Fibroblast of villous mesenchyme (primary cell): Measurements from ENCODE around the gene VWA3B. TPM values are rescaled to one million over a fixed set of nuclear protein-coding genes. Genes with fewer than 3 reads are reported as not detected.
"Not testable (repeated sequence)": the region's sequence is repeated elsewhere in the genome, so short reads cannot be mapped to it uniquely, and the experiment has no call there.

Source experiments
- DNase-seq: peaks from one replicate; pipeline ENCODE4 v3.0.0-alpha.2; 2010; ENCODE audit warnings: low read depth
- H3K4me3 ChIP-seq: 2 replicates; pipeline ENCODE4 v1.5.1; 2011; ENCODE audit warnings: low read depth, mild to moderate bottlenecking, low read length
- CTCF ChIP-seq: IDR thresholded peaks from 2 replicates; pipeline ENCODE4 v1.5.1; 2012; ENCODE audit warnings: low read depth, mild to moderate bottlenecking, low read length; ENCODE audit not compliant: insufficient read depth
- total RNA-seq: library from RNA; depleted of rRNA; stranded (reverse); fragments of >200 nt; gene quantifications from 2 replicates; pipeline ENCODE4 v1.2.3, GENCODE V29; 2012

Gene VWA3B
- total RNA-seq, 1 donor = not detected

DNA sequence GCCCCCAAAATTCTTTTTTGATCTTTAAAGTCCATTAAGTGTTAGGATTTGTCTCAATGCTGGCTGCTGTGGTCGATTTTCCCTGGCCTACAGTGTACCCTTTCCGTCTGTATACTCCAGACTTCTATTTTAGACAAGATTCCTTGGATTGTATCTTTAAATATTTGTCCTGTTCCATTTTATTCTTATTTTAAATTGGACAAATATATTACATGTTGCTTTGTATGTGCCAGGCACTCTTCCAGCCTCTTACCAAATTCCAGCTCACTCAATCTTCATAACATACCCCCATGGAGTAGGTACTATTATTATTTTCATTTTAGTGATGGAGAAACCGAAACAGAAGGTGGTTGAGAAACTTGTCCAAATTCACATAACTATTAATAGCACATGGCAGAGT, 58.1 kb downstream of the VWA3B start:
- no peak for DNase-seq
- H3K4me3 ChIP-seq = no peak overlapping the region
- TF ChIP-seq CTCF = no peak

GRCh38 chr2:98147900-98148299, 60.9 kb downstream of the VWA3B start:
- DNase-seq, H3K4me3 ChIP-seq: not testable (repeated sequence)

GRCh38 chr2:98148595-98149332, 61.8 kb downstream of the VWA3B start:
- no peak for TF ChIP-seq CTCF
- peak overlapping the region; percentile 37 for H3K4me3 ChIP-seq
- no peak for DNase-seq

DNA sequence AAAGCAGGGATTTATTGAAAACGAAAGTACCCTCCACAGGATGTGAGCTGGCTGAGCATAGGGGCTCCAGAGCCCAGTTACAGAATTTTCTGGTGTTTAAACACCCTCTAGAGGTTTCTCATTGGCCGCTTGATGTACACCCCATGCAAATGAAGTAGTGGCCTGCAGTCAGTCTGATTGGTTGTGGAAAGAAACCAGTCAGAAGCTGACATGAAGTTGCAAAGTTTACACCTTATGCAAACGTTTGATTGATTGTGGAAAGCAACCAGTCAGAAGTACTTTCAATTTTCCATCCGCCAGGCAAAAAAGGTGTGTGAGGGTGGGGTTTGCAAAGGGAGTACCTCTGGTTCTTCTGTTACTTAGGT, 62.3 kb downstream of the VWA3B start:
- no peak for TF ChIP-seq CTCF
- H3K4me3 ChIP-seq = peak overlapping the region; percentile 37
- peak; percentile 83 for DNase-seq

- no peak overlapping the region for H3K4me3 ChIP-seq
- DNase-seq = no peak
- TF ChIP-seq CTCF = no peak
Measured at GRCh38 chr2:98153481-98153880, 66.5 kb downstream of the VWA3B start.

DNA sequence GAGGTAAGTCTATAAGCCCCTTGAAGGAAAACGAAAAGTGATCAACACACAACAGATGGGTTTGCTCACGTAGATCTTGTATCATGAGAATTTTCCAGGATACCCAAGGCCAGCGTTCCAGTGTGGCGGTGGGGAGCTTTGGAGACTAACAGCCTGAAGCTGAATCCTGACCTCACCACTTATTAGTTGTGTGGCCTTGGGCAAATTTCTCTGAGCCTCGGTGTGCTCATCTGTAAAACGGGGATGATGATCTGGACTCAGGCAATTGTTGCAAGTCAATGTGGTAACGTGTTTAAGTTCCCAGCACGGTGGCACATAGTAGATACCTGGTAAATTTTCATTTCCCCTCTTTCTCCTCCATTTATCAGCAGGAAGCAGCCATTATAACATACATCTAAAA, 68.3 kb downstream of the VWA3B start:
- DNase-seq = no peak
- H3K4me3 ChIP-seq = no peak overlapping the region
- no peak for TF ChIP-seq CTCF

DNA sequence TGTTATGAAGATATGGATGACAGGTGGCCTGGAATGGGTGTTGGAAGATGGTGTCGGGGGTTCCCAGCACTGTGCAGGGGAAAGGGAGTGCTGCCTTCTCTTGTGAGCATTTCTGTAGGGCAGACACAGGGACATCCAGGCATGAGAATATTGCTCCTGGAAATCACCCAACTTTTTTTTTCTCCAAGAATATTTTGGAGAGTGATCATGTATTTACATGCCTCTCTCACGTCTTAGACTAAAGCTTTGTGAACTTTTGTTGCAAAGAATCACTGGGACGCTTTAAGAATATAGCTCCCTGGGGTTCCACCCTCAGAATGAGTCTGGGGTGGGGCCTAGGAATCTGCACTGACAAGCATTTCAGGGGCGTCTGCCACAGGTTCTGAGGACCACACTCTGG, 68.7 kb downstream of the VWA3B start:
- TF ChIP-seq CTCF = no peak
- no peak for DNase-seq
- H3K4me3 ChIP-seq = no peak overlapping the region
